Bronchial epithelial cell (primary cell): ENCODE measurements around the gene CARHSP1. TPM values are rescaled to one million over a fixed set of nuclear protein-coding genes. Genes with fewer than 3 reads are reported as not detected.

Experiments used
- DNase-seq: peaks from one replicate; pipeline ENCODE4 v3.0.0-alpha.2; 2010; ENCODE audit warnings: low read depth
- FAIRE-seq: peaks from 2 replicates; lab custom pipeline; 2011; peaks lifted over from hg19 to GRCh38; lab: Jason Lieb, UNC
- H3K27me3 ChIP-seq: 2 replicates; pipeline ENCODE4 v1.5.1; 2011; ENCODE audit warnings: low read length; ENCODE audit not compliant: control insufficient read depth, insufficient read depth
- H3K36me3 ChIP-seq: 2 replicates; pipeline ENCODE4 v1.5.1; 2011; ENCODE audit warnings: low read length; ENCODE audit not compliant: control insufficient read depth, insufficient read depth
- H3K4me3 ChIP-seq: 2 replicates; pipeline ENCODE4 v1.5.1; 2011; ENCODE audit warnings: mild to moderate bottlenecking, low read depth, low read length, control low read depth
- CTCF ChIP-seq: IDR thresholded peaks from 2 replicates; pipeline ENCODE4 v1.5.1; 2011; ENCODE audit warnings: mild to moderate bottlenecking, moderate library complexity, low read length, control low read depth, inconsistent platforms; ENCODE audit not compliant: insufficient read depth, severe bottlenecking
- total RNA-seq: library from RNA; depleted of rRNA; stranded (reverse); fragments of >200 nt; gene quantifications from 2 replicates; pipeline ENCODE4 v1.2.1, GENCODE V29; 2014

CARHSP1 gene
- total RNA-seq, 1 donor from 2014 or later = 63.7 TPM

- DNase-seq (no peak), FAIRE-seq (no peak)
- no peaks in the 10 kb centered on the region for H3K27me3 ChIP-seq
- peaks cover 42% of the 10 kb centered on the region for H3K36me3 ChIP-seq
- no peak overlapping the region for H3K4me3 ChIP-seq
- no peak for TF ChIP-seq CTCF
These were observed 35.2 kb upstream of the CARHSP1 start for GRCh38 chr16:8904018-8904430.

GRCh38 chr16:8903004-8903403 is 34.2 kb upstream of the CARHSP1 start:
- no peaks in the 10 kb centered on the region for H3K27me3 ChIP-seq
- H3K36me3 ChIP-seq = peaks cover 44% of the 10 kb centered on the region
- no peak overlapping the region for H3K4me3 ChIP-seq
- DNase-seq = no peak
- no peak for FAIRE-seq
- no peak for TF ChIP-seq CTCF

DNA sequence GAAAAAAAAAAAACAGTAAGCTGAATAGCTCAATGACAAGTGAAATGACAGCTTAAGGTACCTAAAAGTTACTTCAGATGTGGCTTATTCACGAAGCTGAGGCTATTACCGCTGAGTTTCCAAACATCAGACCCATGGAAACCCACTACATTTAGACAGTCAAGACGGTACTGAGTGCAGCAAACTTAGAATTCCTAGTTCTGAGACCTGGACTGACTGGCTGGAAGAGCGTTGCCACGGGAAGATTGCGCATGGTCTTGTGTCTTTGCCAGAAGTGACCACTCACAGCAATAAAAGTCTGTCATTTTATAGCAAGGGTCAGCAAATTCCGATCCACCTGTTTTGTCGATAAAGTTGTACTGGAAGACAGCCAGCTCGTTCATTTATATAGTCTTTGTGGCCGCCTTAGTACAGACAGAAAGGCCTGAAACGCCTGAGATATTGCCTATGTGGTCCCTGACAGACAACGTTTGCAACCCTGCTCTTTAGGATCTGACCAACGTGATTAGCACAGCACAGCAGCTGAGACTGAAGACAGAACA is 32.6 kb upstream of the CARHSP1 start:
- no peak overlapping the region for H3K4me3 ChIP-seq
- H3K36me3 ChIP-seq = peaks cover 53% of the 10 kb centered on the region
- no peak for TF ChIP-seq CTCF
- FAIRE-seq (no peak), DNase-seq (no peak)
- H3K27me3 ChIP-seq = no peaks in the 10 kb centered on the region

- no peak for TF ChIP-seq CTCF
- DNase-seq = no peak
- Histone ChIP-seq H3K36me3 (peaks cover 47% of the 10 kb centered on the region), H3K4me3 (no peak overlapping the region), H3K27me3 (no peaks in the 10 kb centered on the region)
- no peak for FAIRE-seq
These were observed 31.5 kb upstream of the CARHSP1 start for GRCh38 chr16:8900343-8900742.

DNA sequence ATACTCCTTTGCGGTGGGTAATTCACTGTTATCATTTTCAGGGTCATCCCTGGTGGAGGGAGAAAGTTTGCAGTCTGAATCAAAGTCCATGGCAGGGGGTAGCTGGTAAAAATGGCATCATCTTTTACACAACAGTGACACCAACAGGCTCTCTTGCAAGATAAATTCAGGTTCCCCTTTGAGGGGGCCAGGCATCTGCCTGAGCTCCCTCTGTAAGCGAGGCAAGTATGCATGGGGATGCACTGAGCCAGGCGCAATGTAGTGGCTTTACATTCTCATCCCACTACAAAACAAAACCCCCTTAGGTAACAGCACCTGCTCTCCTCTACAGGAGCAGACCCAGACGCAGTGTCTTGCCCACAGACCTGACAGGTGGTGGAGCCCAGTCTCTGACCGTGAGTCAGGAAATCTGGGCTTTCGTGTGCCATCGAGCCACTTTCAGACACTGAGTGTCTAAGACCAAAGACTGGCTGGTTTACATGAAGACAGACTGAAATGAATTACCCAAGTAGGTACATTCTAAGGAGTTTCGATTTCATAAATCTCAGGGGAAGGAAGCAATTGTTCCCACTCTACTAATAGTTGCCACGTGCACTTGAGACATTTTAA is 31.0 kb upstream of the CARHSP1 start:
- Histone ChIP-seq H3K36me3 (peaks cover 46% of the 10 kb centered on the region), H3K27me3 (no peaks in the 10 kb centered on the region), H3K4me3 (no peak overlapping the region)
- no peak for TF ChIP-seq CTCF
- FAIRE-seq (no peak), DNase-seq (no peak)
